HG03064 (cell line): ENCODE data around the gene MRTFA.

Source experiments
- ATAC-seq: cut with Tn5 transposase; IDR thresholded peaks from one replicate; pipeline ENCODE4 v1.9.1; 2021; ENCODE audit warnings: low read depth; ENCODE audit not compliant: unreplicated experiment

The MRTFA gene

DNA sequence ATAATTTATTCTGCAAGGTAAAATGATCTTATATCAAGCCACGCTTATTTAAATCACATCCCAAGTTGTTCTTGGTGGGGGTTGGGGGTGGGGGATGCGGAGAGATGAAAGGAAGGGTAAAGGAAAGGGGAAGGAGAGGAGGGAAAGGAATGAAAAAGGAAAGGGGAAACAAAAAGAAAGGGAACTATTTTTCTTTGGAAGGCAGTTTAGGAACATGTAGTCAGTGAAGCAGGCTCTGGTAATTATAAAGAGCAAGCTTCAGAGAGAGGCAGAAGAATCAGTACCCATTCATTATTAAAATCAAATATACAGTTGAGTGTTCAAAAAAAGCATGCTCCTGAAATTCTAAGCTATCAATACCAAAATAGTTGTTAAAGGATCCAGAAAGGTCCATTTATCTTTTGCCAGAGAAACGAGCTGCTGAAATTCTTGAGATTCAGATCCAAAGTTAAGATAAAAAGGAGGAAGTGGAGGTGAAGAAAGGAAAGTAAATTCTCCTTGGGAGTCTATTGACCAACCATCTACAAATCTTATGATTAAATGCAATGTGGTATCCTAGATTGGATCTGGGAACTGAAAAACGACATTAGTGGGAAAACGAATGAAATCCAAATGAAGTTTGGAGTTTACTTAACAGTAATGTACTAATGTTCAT, 158.7 kb downstream of the MRTFA start:
- no peak for ATAC-seq

DNA sequence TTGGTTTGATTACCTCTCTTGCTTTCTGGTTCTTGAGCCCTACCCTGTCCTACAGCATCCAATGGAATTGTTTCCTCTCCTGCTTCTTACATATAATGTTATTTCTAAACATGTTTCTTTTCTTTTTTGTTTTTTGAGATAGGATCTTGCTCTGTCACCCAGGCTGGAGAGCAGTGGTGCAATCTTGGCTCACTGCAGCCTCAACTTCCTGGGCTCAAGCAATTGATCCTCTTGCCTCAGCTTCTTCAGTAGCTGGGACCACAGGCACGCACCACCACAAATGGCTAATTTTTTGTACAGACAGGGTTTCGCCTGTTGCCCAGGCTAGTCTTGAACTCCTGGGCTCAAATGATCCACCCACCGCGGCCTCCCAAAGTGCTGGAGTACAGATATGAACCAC, 160.2 kb downstream of the MRTFA start:
- ATAC-seq: no peak

DNA sequence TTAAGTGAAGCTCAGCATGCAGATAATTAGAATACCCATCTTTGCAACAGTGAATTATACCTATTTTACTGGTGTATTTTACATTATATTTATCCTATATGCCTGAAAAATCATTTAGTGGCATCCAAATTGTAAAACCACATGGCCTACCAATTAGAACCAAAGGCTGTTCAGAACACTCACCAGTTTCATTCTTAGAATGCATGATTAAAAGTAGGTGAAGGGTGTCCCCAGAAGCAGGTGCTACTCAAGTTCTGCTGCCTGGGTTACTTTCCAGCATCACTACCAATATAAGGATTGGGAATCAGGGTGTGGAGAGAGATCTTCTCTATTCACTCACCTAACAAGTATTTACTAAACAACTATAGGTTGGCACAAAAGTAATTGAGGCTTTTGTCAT, 162.8 kb downstream of the MRTFA start:
- no peak for ATAC-seq

DNA sequence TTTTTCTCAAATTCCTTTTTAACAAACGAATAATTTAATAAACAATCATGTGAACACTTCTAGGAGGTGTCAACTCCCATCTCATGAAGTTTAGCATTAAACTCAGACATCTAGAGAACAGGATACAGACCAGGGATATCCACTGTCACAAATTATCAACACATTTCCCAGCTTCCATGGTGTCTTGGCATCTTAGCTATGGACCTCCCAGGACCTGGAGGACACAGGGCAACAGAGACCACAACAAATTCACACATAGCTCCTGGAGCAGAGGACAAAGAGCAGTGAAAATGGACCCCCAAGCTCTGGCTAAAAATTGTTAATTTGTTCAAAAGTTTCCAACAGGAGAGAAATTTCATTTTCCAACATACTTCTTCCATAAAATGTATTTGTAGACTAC, 163.9 kb downstream of the MRTFA start:
- ATAC-seq: no peak

DNA sequence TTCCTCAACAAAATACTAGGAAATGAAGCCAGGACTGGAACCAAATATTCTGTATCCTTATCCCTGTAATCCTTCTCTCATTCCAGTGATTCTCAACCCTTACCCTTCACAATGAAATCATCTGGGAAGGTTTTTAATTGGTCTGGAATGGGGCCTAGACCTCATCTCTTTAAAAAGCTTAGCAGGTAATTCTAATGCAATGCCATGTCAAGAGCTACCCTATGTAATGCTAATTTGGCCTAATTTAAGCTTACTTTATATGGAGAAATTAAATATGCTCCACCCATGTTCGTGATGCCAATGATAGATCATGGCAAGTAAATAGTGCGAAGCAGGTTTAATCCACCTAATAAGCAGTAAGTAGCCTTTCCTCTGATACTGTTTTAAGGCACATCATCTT, 164.5 kb downstream of the MRTFA start:
- no peak for ATAC-seq

DNA sequence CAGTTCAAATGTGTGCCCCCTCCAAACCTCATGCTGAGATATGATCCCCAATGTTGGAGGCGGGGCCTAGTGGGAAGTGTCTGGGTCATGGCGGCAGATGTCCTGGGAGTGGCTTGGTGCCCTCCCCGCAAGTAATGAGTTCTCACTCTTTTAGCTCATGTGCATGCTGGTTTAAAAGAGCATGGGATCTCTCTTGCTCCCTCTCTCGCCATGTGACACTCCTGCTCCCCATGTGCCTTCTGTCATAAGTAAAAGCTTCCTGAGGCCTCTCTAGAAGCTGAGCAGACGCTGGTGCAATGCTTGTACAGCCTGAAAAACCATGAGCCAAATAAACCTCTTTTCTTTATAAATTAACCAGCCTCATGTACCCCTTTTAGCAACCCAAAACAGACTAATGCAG, 167.3 kb downstream of the MRTFA start:
- no peak for ATAC-seq

DNA sequence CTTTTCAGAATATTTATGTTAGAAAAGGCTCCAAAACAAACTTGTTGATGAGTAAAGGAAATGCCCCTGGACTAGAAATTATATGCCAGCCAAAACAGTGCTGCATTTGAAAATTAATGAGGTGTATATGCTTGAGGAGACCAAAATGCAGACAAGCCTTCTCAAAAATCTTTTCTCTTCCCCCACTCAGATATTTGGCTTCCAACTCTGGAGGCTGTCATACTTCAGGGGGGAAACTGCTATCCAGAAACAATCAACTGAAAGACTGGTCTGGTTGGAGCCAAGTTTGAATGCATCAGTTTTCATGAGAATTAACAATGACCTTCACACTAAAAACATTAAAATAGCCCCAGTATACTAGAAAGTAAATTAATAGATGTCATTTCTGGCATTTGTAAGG, 167.9 kb downstream of the MRTFA start:
- no peak for ATAC-seq

DNA sequence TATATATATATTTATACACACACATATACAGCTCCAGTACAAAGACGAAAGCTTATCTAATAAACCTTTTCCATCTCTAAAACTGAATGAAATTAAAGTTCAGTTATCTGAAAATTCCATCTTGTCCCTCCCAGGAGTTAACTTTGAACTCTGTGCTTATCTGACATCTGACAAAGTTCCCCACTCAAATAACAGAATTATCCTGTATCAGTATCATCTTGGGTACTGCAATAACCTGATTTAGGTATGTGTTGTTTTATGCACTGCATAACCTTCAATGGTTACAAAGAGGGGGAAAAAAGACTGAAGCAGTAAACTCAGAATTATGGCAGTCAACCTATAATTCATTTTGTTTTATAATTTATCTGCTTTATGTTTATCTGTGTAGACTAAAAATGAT, 169.5 kb downstream of the MRTFA start:
- ATAC-seq: no peak

DNA sequence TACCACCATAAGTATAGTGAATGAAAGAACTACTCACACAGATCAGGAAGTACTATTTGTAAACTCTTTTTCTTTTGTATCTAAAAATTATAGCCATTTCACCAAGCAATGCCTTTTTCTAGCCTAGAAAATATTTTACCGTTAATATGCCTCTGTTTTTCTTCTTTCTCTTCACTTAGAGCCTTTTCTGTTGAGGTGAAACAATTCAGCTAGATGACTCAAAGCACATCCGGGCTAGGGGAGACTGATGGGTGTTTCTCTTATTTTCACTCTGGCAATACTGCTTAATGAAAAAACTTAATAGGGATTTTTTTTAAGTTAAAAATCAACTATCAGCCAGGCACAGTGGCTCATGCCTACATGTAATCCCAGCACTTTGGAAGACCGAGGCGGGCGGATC, 172.8 kb downstream of the MRTFA start:
- no peak for ATAC-seq

DNA sequence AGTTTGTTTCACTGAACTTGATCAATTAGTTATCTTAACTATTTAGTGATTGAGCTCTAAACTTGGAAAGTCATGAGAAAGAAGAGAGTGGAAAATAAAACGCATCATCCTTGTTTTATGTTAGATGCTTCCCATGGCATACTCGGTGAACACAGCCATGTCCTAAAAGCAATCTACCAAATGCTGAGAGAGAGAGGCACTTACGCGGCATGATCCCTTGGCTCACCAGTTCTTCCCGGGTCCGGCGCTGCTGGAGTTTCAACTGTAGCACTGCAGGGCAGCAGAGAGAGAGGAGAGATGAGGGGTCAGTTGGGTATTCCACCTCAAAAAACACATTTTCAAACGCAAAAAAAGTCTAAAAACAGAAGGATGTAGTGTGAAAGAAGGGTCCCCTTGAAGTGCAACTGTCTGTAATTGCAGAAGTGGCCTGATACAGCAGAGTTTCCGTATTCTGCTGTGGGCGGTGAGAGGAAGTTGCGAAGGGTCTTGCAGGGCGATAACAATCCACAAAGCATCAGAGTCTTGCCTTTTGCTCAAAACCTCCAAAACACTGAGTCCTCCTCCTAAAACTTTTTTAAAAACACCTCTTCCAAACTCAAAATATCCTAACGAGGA, 173.4 kb downstream of the MRTFA start:
- ATAC-seq: no peak

DNA sequence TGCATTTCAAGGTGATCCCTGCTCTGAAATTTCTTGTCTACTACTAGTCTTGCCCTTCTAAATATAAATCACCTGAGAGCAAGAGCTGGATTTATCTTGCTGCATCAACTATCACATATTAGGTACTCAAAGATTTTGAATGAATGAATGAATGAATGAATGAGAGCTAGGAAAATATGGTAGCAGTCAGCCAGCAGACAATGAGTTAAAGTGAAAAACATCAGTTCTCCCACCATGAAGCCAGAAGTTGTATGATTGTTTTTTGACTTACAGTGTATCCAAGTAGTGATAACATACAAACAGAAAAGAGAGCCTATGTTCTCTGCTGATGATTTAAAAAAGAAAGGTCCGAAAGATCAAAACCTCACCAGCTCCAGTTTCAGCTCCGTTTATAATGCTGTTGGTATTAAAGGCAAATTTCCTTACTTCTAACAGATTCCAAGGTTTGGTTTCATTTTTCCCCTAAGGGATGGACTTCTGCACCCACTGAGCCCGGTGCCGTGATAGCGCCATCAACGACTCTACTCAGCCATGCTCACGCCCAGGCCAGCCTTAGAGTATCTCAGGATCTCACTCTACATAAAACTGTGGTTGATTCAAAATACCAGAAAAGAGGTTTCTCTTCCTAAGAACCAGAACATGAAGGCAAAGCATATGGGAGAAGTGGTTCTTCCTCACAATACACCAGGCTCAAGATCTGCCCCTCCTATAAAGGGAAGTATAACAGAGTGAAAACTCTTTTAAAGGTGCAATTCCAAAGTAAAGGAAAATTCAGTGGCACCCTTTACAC, 174.1 kb downstream of the MRTFA start:
- ATAC-seq: no peak

DNA sequence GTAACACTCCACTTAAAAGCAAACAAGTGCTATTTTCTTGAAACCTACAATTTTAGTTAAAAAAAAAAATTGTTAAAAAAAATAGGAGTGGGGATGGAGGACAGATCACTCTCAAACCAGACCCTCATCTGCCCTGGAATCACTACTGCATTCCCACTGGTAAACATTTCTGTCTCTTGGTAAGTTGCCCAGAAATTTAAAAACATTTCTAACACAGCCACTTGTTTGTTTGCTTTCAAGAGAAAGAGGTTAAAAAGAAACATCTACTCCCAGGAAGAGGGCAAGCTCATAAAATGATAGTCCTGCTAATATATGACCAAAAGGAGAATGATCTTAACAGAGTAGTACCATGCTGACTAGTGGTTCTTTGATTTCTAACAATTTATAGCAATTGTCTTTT, 182.8 kb downstream of the MRTFA start:
- ATAC-seq: no peak

DNA sequence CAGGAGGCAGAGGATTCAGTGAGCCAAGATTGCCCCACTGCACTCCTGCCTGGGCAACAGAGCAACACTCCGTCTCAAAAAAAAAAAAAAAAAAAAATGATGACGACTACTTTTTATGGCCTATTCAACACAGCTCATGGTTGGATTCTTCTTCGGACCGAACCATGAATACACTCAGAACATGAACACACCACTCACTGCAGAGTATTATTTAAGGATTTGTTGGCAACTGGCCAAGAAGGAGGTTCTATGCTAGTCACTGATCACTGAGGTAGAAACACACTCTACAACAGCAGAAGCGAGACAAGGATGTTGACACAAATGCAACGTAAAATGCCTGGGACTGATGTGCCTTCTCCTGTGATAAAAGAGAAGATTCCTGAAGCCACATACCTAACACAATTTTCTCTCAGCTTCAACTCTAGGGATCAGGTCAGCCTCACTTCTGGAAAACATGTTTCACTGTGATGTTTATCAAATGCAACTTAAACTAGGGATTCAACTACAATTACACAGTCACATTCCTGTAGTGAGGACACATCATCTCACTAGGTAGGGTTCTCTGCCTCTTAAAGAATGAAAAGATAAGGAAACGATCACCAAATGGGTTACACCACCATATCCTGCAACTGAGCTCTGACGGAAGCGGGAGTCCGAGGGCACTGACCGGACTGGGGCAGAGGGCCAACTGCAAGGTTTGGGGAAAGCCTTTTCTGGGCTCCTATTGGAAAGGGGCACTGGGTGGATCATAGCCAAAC, 183.6 kb downstream of the MRTFA start:
- ATAC-seq: no peak

DNA sequence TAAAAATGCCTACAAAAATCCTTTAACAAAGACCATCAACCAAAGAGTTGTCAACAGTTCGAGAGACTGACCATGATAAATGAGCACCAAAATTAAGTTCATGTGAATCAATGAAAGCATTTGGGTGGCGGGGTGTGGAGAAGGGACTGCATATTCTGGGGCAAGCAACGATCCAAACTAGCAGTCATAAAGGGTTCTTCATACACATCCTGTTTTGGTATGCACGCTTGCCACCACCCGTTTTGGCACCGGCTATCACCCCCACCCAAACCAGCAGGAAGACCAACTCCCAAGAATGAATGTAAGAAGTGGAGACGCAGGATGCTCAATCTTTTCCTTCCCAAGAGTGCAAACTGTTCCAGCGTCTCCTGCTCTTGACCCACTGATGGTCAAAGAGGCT, 185.3 kb downstream of the MRTFA start:
- ATAC-seq: no peak

DNA sequence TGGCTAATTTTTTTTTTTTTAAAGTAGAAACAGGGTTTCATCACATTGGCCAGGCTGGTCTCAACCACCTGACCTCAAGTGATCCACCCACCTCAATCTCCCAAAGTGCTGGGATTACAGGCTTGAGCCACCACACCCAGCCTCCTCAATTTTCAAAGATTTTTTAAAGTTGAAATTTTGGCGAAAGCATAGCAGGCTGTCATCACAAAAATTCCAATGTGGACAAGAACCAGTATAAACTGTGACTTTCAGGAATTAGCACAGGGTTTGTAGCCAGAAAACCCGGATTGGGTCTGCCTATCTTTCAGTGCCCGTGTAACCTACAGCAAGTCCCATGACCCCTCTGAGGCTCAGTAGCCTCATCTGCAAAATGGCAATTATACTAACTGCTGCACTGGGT, 185.9 kb downstream of the MRTFA start:
- ATAC-seq: no peak

DNA sequence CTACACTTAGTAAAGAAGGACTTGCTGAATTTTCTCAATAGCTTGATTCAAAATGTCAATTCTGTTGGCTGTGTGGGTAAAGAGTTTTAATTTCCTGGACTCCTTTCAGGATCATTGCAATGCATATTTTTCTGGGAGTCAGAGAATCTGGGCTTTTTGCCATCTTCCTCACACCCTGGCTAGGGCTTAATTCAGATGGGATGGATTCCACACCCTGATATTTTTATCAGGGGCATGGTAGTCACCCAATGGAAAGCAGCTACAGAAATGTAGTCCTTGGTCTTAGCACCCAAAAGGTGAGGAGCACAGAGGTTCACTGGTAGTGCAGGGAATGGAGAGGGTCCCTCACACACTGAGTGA, 186.9 kb downstream of the MRTFA start:
- ATAC-seq: no peak

DNA sequence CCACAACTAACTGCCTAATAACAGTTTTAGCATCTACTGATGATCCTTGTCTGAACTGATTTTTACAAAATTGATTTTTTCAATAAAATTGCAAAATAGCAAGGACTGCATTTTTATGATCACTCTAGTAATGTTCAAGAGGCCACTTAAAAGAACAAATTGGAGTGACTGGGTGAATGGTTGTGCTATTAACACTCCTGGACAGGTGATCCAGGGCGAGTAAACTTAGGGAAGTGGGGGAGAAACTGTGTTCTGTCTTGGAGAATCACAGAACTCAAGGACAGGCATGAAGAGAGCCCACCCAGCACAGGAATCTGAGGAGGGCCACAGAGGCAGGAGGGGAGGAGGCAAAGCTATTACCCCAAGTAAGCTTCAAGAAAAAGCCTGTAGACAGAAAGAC, 190.3 kb downstream of the MRTFA start:
- ATAC-seq: no peak

DNA sequence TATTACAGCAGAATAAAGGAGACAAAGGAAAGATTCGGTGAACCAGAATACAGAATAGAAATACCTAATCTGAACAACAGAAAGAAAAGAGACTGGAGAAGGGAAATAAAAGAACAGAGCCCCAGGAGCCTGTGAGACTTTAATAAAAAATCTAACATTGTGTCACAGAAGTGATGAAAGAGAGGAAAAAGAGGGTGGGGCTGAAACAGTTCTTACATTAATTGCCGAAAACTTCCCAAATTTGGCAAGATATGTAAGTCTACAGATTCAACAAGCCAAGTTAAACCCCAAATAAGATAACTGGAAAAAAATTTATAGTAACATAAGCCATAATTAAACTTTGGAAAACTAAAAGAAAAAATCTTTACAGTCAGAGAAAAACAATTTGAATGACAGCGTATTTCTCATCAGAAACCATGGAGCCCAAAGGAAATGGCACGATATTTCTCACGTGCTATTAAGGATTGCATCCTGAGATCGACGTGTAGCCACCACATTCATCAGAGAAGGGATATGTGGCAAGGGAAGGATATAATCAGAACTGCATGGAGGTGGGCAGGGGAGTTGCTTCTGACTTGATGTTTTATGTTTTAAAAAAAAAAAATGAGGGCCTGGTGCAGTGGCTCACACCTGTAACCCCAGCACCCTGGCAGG, 192.2 kb downstream of the MRTFA start:
- no peak for ATAC-seq

DNA sequence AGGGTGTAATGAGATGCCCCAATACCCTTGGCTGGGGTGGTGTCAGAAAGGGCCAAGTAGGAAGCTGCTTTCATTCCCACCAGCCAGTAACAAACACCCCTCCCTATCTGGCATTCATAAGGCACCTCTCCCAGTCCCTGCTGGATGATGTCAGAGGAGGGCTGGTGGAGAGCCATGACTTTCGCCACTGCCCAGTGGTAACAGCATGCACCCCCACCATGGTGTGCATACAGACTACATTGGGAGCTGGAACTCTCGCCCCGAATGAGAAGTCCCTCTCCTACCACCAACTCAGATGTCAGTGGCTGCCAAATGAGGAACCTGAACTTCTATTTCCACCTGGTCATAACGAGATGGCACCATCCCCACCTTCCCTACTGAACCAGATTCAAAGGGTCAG, 192.8 kb downstream of the MRTFA start:
- ATAC-seq: no peak

DNA sequence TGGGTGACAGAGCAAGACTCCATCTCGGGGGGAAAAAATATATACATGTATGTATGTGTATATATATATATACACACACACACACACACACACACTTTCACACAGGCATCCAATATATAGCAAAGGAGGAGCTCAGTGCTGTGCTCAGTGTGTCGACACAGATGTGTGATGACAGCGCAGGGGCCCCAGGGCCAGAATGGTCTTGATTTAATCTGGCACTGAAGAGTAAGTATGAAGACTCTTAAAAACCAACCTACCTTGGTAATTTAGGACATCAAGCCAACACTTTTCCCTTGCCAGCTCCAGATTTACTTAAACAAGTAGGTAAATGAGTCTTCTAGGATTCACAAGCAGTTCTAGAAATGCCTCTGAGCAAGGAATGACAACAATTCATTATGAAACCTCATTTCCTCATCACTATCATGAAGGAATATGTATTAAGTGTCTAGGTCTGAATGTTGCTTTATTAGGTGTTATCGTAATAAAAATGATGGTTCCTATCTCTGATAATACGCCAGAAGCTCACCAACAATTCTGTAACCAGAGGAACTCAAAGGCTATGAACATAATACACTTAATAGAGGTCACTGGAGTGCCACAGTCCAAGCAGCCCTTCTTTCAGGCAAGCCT, 194.6 kb downstream of the MRTFA start:
- ATAC-seq: no peak
